Inferior parietal cortex (tissue), 1 donor: ENCODE results near the gene THSD8.
A peak's percentile ranks its signal among the peaks of the same experiment; 100 is the strongest.

Experiments used
- DNase-seq: peaks from one replicate; pipeline ENCODE4 v3.0.0-alpha.2; 2016; ENCODE audit errors: extremely low spot score

THSD8 gene

GRCh38 chr19:12779162-12779993 is 22.5 kb upstream of the THSD8 start:
- DNase-seq = no peak

- no peak for DNase-seq
These were observed 19.8 kb upstream of the THSD8 start for GRCh38 chr19:12782174-12782423.

DNA sequence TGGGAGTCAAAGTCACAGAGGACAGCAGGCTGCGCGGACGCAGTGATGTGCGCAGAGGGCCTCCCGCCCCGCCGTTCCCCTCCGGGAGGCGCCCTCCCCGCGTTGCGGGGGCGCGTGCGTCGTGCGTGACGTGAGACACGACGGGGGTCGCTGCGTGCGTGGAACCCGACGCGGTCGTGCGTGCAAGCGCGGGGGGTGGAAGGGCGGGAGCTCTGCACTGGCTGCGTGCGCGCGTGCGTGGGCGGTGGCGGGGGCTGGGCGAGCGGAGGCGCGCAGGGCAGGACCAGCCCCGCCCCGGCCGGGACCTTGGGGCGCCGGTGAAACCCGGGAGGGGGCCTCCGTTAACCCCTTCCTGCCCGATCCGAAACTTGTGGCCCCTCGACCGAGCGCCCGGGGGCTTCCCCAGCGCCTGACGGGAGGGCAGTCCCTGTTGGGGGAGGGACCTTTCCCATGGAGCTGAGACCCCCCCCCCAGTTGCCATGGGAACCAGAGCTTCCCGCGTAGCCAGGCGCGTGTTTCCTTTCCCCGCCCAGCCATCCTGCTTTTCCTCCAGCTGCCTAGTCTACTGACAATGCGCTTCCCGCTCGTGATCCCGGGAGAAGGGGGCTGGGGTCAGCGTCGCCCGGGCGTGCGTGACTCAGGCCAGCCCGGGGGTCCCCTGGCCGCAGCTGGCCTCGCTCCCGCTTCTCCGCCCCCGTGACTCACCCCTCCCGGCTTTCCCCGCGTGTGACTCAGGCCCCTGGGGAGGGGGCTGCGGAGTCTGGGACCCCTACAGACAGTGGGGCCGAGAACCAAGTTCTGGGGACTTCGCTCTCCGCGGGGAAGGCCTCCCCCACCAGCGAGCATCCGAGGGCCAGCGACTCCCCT is 19.2 kb upstream of the THSD8 start:
- DNase-seq = peak; percentile 90

DNA sequence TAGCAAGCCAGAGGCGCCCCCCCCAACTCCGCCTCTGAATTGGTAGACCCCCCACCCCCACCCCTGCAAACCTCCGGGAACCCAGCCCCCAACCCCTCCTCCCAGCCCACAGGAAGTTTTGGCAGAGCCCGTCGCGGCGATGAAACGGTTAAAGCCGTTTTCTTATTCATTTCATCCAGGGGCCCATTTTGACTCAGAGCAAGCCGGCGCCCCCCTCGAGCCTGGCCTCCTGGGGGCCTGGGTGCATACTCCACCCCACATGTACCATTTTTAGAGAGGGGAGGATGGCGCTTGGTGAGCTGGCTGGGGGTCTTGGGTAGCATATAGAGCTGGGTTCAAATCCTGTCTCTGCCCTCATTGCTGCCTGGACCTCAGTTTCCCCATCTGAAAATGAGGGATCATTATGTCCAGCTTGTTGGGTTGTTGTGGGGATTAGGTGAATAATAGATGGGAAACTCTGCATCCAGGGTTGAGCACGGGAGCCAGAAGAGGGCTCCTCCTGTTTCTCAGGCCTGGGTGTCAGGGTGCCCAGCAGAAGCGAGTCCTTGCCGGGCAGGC is 18.5 kb upstream of the THSD8 start:
- DNase-seq = no peak

DNA sequence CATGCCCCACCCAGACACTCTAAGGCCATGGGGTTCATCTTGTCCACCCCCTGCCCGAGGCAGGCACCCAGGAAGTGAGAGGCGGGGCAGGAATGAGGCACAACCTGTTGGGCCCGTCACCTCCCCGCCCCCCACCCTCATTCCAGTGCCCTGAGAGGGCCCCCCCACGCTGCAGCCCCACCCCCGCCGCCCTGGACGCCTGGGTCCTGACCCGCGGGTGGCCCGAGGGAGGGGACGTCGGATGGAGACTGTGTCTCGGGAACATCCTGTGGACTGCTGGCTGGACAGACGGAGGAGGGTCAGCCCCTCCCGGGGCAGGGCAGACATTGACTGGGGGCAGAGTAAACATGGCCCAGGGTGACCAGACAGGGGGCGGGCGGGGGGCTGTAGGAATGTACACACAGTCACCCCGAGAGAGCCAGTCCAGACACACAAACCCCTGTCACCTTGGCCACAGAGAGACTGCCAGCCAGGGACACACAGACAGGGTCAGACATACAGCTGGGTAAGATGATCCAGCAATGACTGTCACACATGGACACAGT is 17.9 kb upstream of the THSD8 start:
- no peak for DNase-seq

GRCh38 chr19:12784394-12784870 is 17.4 kb upstream of the THSD8 start:
- DNase-seq = no peak

- no peak for DNase-seq
These were observed 16.9 kb upstream of the THSD8 start for GRCh38 chr19:12784871-12785430.

DNA sequence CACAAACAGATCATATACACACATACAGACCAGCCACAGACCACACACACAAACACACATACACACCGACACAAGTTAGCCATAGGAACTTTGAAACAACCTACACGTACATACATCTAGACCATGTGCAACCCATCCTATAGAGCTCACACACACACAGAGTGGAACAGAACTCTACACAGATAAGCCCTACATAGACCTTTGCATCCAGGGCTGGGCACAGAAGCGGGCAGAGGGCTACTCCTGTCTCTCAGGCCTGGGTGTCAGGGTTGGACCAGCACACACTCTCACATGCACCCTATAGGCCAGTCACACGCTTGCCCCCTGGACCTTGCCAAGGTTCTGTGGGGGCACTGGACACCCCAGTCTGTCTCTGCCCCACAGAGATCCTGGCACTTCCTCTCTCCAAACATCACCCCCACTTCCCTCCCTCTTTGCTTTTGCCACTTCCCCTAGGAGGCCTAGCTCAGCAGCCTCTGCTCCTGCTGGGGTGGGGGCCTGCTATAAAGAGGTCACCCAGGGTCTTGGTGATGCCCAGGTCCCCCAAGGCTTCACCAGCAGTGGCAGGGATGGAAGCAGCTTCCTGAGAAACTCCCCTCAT is 16.3 kb upstream of the THSD8 start:
- no peak for DNase-seq

DNA sequence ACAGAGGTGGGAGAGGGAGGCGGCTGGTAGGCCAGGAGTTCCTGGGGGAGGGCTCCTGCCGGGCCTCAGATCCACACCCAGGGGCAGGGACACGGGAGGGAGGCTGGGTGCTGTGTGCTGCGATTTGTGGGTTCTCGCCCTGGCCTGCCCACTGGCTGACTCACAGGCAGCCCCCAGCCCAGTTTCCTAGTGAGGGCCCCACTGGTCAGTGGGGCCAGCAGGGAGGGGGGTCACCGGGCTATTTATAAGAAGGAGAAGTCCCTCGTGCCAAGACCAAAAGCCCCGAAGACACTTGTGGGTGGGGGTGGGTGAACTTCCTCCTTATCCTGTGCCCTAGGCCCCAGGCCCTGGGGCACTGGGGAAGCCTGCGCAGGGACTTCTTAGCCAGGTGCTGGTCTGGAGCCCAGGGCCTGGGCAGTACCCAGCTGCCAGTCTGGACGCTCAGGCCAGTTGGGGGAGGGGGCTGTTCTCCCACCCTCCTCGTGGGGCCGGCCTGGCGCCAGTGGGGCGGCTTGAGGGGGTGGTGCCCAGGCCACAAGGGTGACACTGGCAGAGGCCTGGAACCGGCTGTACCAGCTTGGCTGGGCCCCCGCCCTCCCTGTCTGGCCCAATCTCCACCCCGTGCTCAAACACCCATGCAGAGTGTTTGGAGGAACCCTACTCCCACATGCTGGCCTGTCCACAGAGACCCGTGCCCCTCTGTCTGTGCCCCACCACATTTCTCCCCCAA is 15.6 kb upstream of the THSD8 start:
- DNase-seq = no peak

DNA sequence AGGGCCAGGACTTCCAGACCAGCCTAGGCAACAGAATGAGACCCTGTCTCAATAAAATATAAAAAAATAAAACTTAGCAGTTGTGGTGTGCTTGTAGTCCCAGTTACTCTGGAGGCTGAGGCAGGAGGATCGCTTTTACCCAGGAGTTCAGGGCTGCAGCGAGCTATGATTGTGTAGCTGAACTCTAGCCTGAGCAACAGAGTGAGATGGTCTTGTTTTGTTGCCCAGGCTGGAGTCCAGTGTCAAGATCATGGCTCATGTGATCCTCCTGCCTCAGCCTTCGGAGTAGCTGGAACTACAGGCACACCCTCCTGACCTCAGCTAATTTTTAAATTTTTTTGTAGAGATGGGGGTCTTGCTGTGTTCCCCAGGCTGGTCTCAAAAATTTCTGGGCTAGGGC is 14.9 kb upstream of the THSD8 start:
- no peak for DNase-seq

- DNase-seq = no peak
These were observed 14.4 kb upstream of the THSD8 start for GRCh38 chr19:12787458-12787857.

- DNase-seq = no peak
These were observed 13.7 kb upstream of the THSD8 start for GRCh38 chr19:12788042-12788681.

DNA sequence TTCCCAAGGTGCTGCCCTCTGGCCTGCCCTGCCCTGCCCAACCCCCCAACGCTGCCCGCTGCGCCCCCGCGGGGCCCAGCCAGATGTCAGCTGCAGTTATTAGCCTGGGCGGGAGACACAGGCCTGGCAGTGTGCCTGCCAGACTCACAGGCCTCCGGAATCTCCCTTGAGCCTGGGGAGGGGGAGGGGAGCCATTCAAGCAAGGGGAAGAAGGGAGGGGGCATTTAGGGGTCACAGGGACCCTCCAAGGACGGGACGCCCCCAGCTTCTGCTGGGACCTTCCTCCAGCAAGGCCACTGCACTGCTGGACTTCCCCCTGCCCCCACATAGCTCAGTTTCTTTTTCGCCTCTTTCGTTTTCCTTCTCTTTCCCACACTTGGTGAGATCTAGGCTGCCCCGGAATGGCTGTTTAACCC is 13.2 kb upstream of the THSD8 start:
- DNase-seq = peak; percentile 48

GRCh38 chr19:12789098-12789903 is 12.6 kb upstream of the THSD8 start:
- DNase-seq = no peak

GRCh38 chr19:12789904-12790619 is 11.8 kb upstream of the THSD8 start:
- DNase-seq = peak; percentile 93

- no peak for DNase-seq
These were observed 11.1 kb upstream of the THSD8 start for GRCh38 chr19:12790628-12791344.

DNA sequence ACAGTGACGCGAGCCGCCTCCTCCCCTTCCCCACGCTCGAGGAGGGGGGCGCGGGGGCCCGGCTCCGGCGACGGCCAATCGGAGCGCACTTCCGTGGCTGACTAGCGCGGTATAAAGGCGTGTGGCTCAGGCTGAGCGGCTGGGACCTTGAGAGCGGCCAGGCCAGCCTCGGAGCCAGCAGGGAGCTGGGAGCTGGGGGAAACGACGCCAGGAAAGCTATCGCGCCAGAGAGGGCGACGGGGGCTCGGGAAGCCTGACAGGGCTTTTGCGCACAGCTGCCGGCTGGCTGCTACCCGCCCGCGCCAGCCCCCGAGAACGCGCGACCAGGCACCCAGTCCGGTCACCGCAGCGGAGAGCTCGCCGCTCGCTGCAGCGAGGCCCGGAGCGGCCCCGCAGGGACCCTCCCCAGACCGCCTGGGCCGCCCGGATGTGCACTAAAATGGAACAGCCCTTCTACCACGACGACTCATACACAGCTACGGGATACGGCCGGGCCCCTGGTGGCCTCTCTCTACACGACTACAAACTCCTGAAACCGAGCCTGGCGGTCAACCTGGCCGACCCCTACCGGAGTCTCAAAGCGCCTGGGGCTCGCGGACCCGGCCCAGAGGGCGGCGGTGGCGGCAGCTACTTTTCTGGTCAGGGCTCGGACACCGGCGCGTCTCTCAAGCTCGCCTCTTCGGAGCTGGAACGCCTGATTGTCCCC is 10.4 kb upstream of the THSD8 start, which contains the start of gene JUNB:
TSS of gene JUNB (plus strand) at position 142 of the 706 bp plus-strand sequence. CDS start at position 428, 286 bp downstream.
- DNase-seq = peak; percentile 97
